Measurements from ENCODE around the gene SPTBN1.

SPTBN1 gene

DNA sequence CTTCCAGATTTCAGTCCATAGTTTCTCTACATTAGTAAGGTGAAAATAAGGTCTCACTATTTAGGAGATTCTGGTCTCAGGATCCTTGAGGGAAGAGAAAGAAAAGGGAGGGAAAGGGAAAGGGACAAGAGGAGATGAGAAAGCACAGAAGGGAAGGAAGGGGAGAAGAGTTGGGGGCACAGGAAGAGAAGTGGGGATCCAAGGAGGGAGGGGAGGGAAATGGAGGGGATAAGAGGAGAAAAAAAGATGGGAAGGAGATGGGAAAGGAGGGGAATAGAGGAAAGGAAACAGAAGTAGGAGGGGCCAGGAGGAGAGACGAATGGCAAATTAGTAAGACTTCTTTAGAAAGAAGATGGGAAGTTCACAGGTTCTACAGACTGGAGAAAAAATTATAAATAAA lies 39.2 kb upstream of the SPTBN1 start:
- in situ Hi-C loops (cut with MboI; ENCODE audit: low pct_unique_long_range_greater_than_20kb, low sequenced_read_pairs, unreplicated experiment): no loop called here

GRCh38 chr2:54417577-54417976 lies 38.5 kb upstream of the SPTBN1 start:
- in situ Hi-C loops (cut with MboI; ENCODE audit: low pct_unique_long_range_greater_than_20kb, low sequenced_read_pairs, unreplicated experiment): no loop called here
- TF ChIP-seq, protein P1, sequence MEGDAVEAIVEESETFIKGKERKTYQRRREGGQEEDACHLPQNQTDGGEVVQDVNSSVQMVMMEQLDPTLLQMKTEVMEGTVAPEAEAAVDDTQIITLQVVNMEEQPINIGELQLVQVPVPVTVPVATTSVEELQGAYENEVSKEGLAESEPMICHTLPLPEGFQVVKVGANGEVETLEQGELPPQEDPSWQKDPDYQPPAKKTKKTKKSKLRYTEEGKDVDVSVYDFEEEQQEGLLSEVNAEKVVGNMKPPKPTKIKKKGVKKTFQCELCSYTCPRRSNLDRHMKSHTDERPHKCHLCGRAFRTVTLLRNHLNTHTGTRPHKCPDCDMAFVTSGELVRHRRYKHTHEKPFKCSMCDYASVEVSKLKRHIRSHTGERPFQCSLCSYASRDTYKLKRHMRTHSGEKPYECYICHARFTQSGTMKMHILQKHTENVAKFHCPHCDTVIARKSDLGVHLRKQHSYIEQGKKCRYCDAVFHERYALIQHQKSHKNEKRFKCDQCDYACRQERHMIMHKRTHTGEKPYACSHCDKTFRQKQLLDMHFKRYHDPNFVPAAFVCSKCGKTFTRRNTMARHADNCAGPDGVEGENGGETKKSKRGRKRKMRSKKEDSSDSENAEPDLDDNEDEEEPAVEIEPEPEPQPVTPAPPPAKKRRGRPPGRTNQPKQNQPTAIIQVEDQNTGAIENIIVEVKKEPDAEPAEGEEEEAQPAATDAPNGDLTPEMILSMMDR (IDR thresholded peaks at IDR 0.05; ENCODE audit: extremely low read depth, insufficient read depth, missing control alignments): no peak

More for the DNA sequence above, 39.2 kb upstream of the SPTBN1 start:
- TF ChIP-seq, protein P1 (IDR thresholded peaks at IDR 0.05; ENCODE audit: extremely low read depth, insufficient read depth, missing control alignments): no peak
- DNase-seq (ENCODE audit: low spot score): no peak

DNA sequence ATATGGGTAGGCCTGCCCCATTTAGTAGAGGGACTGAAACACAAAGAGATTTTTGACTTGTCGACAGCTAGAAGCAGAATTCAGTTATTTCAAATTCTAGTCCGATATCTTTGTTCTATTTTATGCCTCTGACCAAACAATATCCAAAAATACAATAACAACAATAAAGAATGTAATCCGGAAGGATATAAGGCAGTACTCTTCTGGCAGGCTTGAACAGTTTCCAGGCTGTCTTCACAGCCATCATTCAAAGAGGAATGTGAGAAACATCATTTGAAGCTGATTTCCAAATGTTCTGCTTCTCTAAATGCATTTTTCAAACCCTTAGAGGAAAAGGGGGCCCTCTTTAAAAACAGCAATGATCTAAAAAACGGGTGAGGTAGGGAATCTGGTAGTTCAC lies 36.7 kb upstream of the SPTBN1 start:
- in situ Hi-C loops (cut with MboI; ENCODE audit: low pct_unique_long_range_greater_than_20kb, low sequenced_read_pairs, unreplicated experiment): no loop called here
- TF ChIP-seq, protein P1 (IDR thresholded peaks at IDR 0.05; ENCODE audit: extremely low read depth, insufficient read depth, missing control alignments): no peak
- no peak for DNase-seq (ENCODE audit: low spot score)

More at GRCh38 chr2:54417577-54417976, 38.5 kb upstream of the SPTBN1 start:
- no peak for DNase-seq (ENCODE audit: low spot score)

DNA sequence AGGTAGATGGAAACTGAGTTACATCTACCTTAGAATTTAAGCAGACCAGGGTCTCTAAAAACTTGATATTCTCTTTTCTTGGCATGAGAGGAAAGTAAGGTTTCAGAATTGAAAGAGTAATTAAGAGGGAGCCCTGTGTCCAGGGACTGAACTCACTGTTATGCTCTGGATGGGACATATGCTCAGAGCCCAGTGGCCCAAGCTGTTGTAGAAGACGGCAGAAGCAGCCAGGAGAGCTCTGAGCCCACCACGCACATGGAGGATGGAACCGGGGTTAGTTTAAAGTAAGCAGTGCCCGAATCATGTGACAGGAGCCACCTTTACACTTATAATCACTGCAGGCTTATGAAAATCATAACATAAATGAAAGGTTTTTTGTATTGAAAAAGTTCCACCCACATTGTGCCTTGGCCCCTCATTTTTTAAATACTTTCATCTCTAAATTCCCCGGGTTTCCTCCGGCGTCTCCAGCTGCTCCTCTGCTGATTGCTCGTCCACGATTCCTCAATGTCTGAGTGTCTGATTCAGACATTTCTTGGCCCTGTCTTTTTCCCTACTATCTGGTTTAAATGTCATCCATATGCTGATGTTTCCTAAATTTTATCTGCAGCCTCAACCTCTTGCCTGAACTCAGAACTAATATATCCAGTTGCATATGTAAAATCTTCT lies 36.1 kb upstream of the SPTBN1 start:
- TF ChIP-seq, protein P1 (IDR thresholded peaks at IDR 0.05; ENCODE audit: extremely low read depth, insufficient read depth, missing control alignments): no peak
- in situ Hi-C loops (cut with MboI; ENCODE audit: low pct_unique_long_range_greater_than_20kb, low sequenced_read_pairs, unreplicated experiment): no loop called here
- no peak for DNase-seq (ENCODE audit: low spot score)

- in situ Hi-C loops (cut with MboI; ENCODE audit: low pct_unique_long_range_greater_than_20kb, low sequenced_read_pairs, unreplicated experiment): no loop called here
- DNase-seq (ENCODE audit: low spot score): no peak
- TF ChIP-seq, protein P1 (IDR thresholded peaks at IDR 0.05; ENCODE audit: extremely low read depth, insufficient read depth, missing control alignments): no peak
These were observed 35.5 kb upstream of the SPTBN1 start for GRCh38 chr2:54420524-54421172.

GRCh38 chr2:54422072-54422581 lies 34.0 kb upstream of the SPTBN1 start:
- no peak for DNase-seq (ENCODE audit: low spot score)
- in situ Hi-C loops (cut with MboI; ENCODE audit: low pct_unique_long_range_greater_than_20kb, low sequenced_read_pairs, unreplicated experiment): no loop called here

More at GRCh38 chr2:54422072-54422581, 34.0 kb upstream of the SPTBN1 start:
- TF ChIP-seq, protein P1 (IDR thresholded peaks at IDR 0.05; ENCODE audit: extremely low read depth, insufficient read depth, missing control alignments): no peak

Data from GM13977 (cell line).